ENCODE data around the gene TPSD1.
"Not testable (repeated sequence)": the region's sequence is repeated elsewhere in the genome, so short reads cannot be mapped to it uniquely, and the experiment has no call there.

Gene TPSD1

DNA sequence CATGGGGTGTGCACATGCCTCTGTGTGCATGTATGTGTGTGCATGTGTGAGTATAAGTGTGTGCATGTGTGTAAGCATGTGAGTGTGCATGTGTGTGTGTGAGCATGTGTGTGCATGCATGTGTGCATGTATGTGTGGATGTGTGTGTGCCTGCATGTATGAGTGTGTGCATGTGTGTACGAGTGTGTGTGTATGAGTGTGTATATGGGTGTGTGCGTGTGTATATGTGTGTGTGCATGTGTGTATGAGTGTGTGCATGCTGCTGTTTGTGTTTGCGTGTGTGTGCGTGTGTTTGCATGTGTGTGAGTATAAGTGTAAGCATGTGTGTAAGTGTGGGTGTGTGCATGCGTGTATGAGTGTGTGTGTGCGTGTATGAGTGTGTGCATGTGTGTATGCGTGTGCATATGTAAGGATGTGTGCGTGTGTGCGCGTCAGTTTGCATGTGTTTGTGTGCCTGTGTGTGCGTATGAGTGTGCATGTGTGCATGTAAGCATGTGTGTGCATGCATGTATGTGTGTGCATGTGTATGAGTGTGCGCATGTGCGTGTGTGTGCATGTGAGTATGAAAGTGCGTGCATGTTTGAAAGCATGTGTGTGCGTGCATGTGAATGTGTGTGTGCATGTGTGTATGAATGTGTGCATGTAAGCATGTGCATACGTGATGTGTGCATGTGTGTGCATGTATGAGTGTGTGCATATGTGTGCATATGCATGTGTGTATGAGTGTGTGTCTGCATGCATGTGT, 8.6 kb downstream of the TPSD1 start:
- no peak for DNase-seq

GRCh38 chr16:1265090-1265630, 9.3 kb downstream of the TPSD1 start:
- DNase-seq: no peak

DNA sequence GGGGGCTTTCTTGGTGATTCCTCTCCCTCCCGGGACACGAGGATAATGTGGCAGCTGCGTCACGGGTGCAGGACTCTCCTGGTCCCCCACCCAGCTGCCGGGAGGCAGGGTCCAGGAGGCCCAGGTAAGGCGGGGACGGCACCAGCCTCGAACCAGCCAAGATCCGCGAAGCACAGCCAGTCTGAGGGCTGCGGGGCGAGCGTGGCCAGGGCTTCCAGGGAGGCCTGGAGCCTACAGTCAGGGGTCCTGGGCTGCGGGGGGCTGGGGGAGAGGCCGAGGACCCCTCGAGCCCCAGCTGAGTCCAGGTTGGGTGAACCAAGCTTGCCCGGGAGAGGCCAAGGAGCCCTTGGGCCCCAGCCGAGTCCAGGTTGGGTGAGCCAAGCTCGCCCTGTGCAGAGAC, 10.0 kb downstream of the TPSD1 start:
- no peak for DNase-seq

DNA sequence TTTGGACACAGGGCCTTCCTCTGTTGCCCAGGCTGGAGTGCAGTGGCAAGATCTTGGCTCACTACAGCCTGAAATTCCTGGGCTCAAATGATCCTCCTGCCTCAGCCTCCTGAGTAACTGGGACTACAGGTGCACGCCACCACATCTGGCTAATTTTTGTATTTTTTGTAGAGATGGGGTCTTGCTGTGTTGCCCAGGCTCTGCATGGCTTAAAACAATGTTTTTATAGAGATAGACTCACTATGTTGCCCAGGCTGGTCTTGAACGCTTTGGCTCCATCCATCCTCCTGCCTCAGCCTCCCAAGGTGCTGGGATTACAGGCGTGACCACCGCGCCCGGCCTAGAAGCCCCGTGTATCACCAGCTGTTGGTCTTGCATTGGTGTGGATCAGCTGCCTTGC, 13.5 kb downstream of the TPSD1 start:
- not testable (repeated sequence) for DNase-seq

DNA sequence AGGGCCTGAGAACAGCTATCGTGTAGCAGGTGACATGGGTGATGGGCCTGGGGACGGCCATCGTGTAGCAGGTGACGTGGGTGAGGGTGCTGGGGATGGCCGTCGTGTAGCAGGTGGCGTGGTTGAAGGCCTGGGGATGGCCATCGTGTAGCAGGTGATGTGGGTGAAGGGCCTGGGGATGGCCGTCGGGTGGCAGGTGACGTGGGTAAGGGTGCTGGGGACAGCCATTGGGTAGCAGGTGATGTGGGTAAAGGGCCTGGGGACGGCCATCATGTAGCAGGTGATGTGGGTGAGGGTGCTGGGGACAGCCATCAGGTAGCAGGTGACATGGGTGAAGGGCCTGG, 15.5 kb downstream of the TPSD1 start:
- DNase-seq: no peak

- DNase-seq: peak; percentile 85
Observed at GRCh38 chr16:1271724-1272413, 16.0 kb downstream of the TPSD1 start.

DNA sequence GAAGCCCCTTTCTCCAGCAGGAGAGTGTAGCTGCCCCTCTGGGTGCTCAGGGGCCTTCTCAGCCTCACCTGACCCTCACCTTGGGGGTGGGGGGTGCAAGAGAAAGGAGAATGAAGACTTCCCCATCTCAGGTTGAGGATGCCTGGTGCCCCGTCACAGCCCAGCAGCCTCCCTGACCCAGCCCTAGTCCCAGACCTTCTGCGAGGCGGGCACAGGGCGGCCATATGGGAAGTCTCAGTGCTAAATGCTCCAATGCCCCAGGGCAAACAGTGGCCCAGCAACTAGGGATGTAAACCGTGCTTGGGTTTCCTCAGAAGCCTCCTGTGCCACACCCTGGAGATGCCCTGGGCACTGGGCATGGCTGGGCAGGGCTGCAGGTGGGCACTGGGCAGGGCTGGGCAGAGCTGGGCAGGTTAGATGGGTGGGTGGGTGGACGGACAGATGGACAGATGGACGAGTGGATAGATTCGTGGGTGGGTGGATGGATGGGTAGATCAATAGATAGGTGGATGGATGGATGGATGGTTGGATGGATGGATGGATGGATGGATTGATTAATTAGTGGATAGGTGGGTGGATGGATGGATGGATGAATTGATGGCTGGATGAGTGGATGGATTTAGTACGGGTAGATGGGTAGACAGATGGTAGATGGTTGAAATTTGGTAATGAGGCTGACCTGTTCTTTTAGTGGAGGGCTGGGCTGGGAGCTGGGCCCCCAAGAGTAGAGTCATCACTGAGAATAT, 16.8 kb downstream of the TPSD1 start:
- no peak for DNase-seq

DNA sequence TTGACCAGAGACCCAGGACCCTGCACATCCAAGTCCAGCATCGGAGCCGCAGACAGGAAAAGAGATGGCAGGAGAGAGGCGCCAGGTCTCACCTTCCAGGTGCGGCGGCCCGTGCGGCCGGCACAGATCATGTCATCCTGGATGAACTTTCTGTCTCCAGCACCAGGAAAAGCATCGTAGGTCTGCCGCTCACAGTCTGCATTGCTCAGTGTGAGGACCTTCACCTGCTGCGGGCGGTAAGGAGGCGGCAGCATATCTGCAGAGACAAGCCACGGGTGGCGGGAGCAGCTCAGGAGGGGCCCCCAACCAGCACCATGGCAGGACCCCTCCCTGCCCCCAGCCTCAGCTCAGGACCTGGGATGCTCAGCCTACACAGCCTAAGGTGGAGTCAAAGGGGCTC, 17.9 kb downstream of the TPSD1 start:
- DNase-seq: no peak

GRCh38 chr16:1274767-1275166, 18.9 kb downstream of the TPSD1 start:
- DNase-seq: no peak

DNA sequence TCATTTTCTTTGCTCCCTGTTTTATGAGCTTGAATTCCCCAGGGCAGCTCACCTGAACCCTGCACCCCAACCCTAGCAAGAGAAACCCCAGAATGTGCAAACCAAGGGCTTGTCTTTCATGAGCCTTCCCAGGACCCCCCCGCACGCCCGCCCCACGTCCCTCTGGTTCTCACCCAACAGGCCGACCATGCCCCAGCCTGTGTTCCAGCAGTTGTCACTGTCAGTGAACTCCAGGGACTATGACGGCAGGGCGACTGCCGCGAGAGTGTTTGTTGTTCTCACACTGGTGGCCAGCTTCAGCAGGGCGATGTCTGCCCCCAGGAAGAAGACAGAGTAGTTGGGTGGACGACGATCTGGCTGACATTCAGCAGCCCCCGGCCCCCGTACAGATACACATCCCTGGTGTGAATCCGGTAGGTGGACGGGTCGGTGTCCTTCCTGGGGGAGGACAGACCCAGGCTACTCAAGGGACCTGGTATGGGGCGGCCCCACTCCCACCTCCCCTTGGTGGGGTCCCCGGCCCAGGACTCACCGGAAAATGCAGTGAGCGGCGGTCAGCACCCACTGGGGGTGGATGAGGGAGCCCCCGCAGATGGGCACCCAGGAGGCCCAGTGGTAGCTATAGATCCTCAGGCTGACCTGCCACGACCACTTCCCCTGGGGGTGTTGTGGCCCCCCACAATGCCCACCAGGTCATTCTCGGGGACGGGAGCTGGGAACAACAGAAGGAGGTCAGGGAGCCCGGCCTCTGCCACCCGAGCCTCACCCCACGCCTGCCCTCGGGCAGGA, 20.1 kb downstream of the TPSD1 start:
- no peak for DNase-seq

DNA sequence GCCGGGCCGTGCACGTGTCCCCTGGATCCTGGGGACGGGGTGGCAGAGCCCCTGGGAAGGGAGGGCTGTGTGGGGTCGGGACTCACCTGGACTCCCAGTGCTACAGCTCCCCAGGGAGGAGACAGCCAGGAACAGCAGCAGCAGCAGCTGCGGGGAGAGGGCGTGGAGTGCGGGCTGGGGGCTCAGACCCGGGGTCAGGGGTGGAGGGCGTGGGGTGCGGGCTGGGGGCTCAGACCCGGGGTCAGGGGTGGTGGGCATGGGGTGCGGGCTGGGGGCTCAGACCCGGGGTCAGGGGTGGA, 20.7 kb downstream of the TPSD1 start:
- no peak for DNase-seq

GRCh38 chr16:1277151-1277598, 21.3 kb downstream of the TPSD1 start:
- DNase-seq: no peak

GRCh38 chr16:1277617-1278282, 21.9 kb downstream of the TPSD1 start:
- DNase-seq: no peak

DNA sequence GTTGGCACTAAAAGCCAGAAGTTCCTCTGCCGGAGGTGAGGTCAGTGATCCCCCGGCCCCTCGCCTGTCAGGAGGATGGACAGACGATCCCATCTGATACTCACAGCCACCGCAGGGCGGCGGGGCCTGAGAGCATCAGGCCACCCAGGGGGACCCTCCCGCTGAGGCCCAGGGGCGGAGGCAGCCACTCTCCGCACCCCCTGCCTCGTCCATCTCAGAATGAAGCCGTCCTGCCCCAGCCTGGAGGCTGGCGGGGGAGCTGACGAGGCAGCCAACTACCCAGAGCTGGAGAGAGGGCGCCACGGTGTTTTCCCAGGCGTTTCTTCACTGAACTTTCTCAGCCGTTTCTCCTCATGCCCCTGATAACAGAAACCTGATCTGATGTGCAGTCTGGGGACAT, 22.6 kb downstream of the TPSD1 start:
- DNase-seq: no peak

- DNase-seq: no peak
Observed at GRCh38 chr16:1279081-1279944, 23.4 kb downstream of the TPSD1 start.

- no peak for DNase-seq
Observed at GRCh38 chr16:1279945-1280589, 24.2 kb downstream of the TPSD1 start.

DNA sequence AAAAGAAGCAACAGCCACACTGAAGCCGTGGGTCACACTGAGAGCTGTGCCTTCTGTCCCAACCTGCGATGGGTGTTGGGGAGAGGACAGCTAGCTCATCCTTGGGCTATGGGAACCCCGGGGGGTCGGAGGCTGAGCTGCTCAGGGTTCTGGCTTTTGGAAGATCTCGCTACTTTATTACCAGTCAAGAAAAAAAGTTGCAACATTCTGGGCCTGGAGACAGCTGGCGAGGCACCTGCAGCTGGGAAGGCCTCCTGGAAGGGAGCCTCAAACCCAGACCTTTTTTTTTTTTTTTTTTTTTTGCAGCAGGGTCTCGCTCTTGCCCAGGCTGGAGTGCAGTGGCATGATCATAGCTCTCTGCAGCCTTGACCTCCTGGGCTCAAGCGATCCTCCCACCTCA, 24.9 kb downstream of the TPSD1 start:
- no peak for DNase-seq

GRCh38 chr16:1281517-1281916, 25.6 kb downstream of the TPSD1 start:
- DNase-seq: no peak

DNA sequence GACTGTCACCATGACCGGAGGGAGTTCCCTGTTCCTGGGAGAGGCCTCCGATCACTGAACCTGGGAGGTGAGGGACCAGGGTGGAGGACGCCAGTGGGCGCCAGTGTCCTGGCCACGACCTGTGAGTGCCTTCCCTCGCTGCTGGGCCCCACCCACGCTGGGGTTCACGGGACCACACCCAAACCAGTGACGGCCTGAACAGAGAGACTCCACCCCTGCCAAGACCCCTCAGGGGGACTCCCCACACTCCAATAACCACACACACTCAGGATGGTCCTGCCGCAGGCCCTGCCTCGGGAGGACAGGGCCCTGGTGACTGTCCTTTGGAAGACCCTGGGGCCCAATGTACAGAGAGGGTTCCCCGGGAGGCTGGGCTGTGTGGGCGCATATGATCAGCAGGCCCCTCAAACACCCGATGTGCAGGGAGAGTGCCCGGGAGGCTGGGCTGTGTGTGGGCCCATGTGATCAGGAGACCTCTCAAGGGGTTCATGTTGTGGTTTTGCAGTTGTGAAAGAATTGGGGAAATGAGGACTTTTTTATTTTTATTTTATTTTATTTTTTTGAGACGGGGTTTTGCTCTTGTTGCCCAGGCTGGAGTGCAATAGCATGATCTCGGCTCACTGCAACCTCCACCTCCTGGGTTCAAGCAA, 26.6 kb downstream of the TPSD1 start:
- DNase-seq: no peak

DNA sequence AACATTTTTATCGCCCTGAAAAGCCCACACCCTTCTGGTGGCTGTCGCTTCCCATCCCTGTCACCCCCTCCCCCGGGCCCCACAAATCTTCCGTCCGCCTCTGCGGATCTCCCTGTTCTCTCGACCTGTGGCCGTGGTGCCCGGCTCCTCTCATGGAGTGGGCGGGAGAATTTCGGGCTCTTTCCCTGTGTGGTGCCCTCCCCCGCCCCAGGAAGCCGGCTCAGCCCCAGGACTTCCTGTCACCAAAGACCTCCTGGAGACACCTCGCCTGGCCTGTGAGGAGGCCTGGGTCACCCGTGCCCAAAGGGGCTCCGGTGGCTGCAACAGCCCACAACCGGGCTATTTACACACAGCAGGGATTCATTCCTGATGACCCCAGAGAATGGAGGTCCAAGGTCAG, 27.4 kb downstream of the TPSD1 start:
- DNase-seq: no peak

Measured in DMS79 treated with DMSO at 0.1 percent for 48 hours (cell line).